HCT116 (cell line): ENCODE measurements around the gene ZNF496. TPM values are rescaled to one million over a fixed set of nuclear protein-coding genes. Genes with fewer than 3 reads are reported as not detected.

Experiments used
- ATAC-seq: fragments of 200-7000 bp; cut with Tn5 transposase; 2 replicates; pipeline ENCODE4 v1.9.1; 2020; ENCODE audit warnings: mild to moderate bottlenecking, moderate library complexity
- BruUV-seq: library from RNA; stranded (reverse); fragments of 400-500 nt; replicated peaks from 2 replicates; lab custom pipeline; 2021; lab: Mats Ljungman, UMichigan
- CTCF ChIA-PET: fragments of 300-600 bp; sonication (Branson Sonifier 250); formaldehyde crosslinking; loops from one replicate; lab custom pipeline; 2021; ENCODE audit warnings: antibody characterized with exemption; lab: Charles Lee
- POLR2A ChIA-PET: fragments of 300-600, 350-600 bp; sonication (Branson Sonifier 250); formaldehyde crosslinking; loops from one replicate; lab custom pipeline; 2021; ENCODE audit warnings: antibody characterized with exemption; lab: Charles Lee
- RAD21 ChIA-PET, 2 experiments: fragments of 300-600 bp; sonication (Branson Sonifier 250); formaldehyde crosslinking; loops; one replicate each; lab custom pipeline; 2023; ENCODE audit warnings: low total read pairs in 2 of 2; ENCODE audit not compliant: uncharacterized antibody in 2 of 2, unreplicated experiment in 2 of 2, low non-redundant PET in 1 of 2; lab: Charles Lee
- DNase-seq: peaks from one replicate; pipeline ENCODE4 v3.0.0-alpha.2; 2010; ENCODE audit warnings: low read depth, low spot score
- H2AFZ ChIP-seq: fragments of 200-600 bp; shearing (Covaris generic), sonication (generic); 2 replicates; pipeline ENCODE4 v1.6.1; 2017; ENCODE audit warnings: low read depth, mixed run types, mixed read lengths, antibody characterized with exemption, low read length; ENCODE audit not compliant: poor library complexity, severe bottlenecking
- H3K27ac ChIP-seq: 2 replicates; pipeline ENCODE4 v1.5.1; 2012; ENCODE audit warnings: low read depth, low read length
- H3K27me3 ChIP-seq: fragments of 200-600 bp; sonication (generic); 2 replicates; pipeline ENCODE4 v1.6.1; 2016; ENCODE audit warnings: mixed run types, low read length, mixed read lengths; ENCODE audit not compliant: insufficient read depth
- H3K36me3 ChIP-seq, 2 experiments: fragments of 200-500 bp in 1 of 2; fragments of 200-600 bp in 1 of 2; sonication (Bioruptor generic) in 1 of 2; sonication (generic) in 1 of 2; 2 replicates each; pipeline versions ENCODE4 v1.5.1 to v1.6.1; 2014 to 2016; ENCODE audit warnings: low read length in 2 of 2, inconsistent platforms in 1 of 2, mixed read lengths in 1 of 2, mixed run types in 1 of 2; ENCODE audit not compliant: insufficient read depth in 2 of 2, control insufficient read depth in 1 of 2
- H3K4me1 ChIP-seq, 2 experiments: fragments of 200-600 bp in 1 of 2; sonication (generic) in 1 of 2; 2 replicates each; pipeline versions ENCODE4 v1.5.1 to v1.6.1; 2012 to 2017; ENCODE audit warnings: low read length in 2 of 2, inconsistent platforms in 1 of 2, mild to moderate bottlenecking in 1 of 2, mixed read lengths in 1 of 2, mixed run types in 1 of 2, moderate library complexity in 1 of 2; ENCODE audit not compliant: insufficient read depth in 2 of 2, control insufficient read depth in 1 of 2
- H3K4me2 ChIP-seq: fragments of 200-600 bp; sonication (generic); 2 replicates; pipeline ENCODE4 v1.6.1; 2017; ENCODE audit warnings: mixed run types, low read length, mixed read lengths
- H3K4me3 ChIP-seq, 2 experiments: fragments of 200-600 bp in 1 of 2; sonication (generic) in 1 of 2; replicated peaks in 1 of 2; 2 replicates each; pipeline ENCODE4 v1.5.1; 2011 to 2016; ENCODE audit warnings: low read length in 2 of 2, control low read depth in 1 of 2, low read depth in 1 of 2, mild to moderate bottlenecking in 1 of 2, mixed read lengths in 1 of 2, mixed run types in 1 of 2
- H3K79me2 ChIP-seq: fragments of 200-600 bp; sonication (generic); 2 replicates; pipeline ENCODE4 v1.6.1; 2017; ENCODE audit warnings: mild to moderate bottlenecking, mixed run types, low read length, moderate library complexity, mixed read lengths; ENCODE audit not compliant: insufficient read depth
- H3K9ac ChIP-seq: fragments of 200-600 bp; sonication (generic); 2 replicates; pipeline ENCODE4 v1.6.1; 2016; ENCODE audit warnings: low read length, mixed read lengths
- H3K9me2 ChIP-seq: fragments of 200-600 bp; sonication (generic), shearing (Covaris generic); 2 replicates; pipeline ENCODE4 v1.6.1; 2017; ENCODE audit warnings: mixed run types, mild to moderate bottlenecking, moderate library complexity; ENCODE audit not compliant: insufficient read depth
- H3K9me3 ChIP-seq, 2 experiments: fragments of 200-500 bp in 1 of 2; fragments of 200-600 bp in 1 of 2; sonication (Bioruptor generic) in 1 of 2; sonication (generic) in 1 of 2; 2 replicates each; pipeline ENCODE4 v1.6.1; 2014 to 2017; ENCODE audit warnings: low read length in 2 of 2, mixed read lengths in 2 of 2, inconsistent platforms in 1 of 2, low read depth in 1 of 2, mild to moderate bottlenecking in 1 of 2, mixed run types in 1 of 2, moderate library complexity in 1 of 2; ENCODE audit not compliant: control insufficient read depth in 1 of 2, insufficient read depth in 1 of 2
- H4K20me1 ChIP-seq: fragments of 200-600 bp; sonication (generic), shearing (Covaris generic); 2 replicates; pipeline ENCODE4 v1.6.1; 2017; ENCODE audit warnings: mixed run types, mild to moderate bottlenecking, moderate library complexity; ENCODE audit not compliant: insufficient read depth
- CTCF ChIP-seq, 3 experiments: fragments of 200-600 bp in 1 of 3; sonication (generic) in 1 of 3; IDR thresholded peaks in 2 of 3; conservative IDR thresholded peaks in 1 of 3; 2 replicates each; pipeline ENCODE4 v1.5.1; 2012 to 2017; ENCODE audit warnings: low read depth in 2 of 3, low read length in 2 of 3, antibody characterized with exemption in 1 of 3, borderline replicate concordance in 1 of 3, control low read depth in 1 of 3, mild to moderate bottlenecking in 1 of 3, mixed read lengths in 1 of 3, mixed run types in 1 of 3, moderate library complexity in 1 of 3; ENCODE audit not compliant: insufficient read depth in 1 of 3
- EZH2 ChIP-seq: fragments of 200-600 bp; sonication (generic); IDR thresholded peaks from 2 replicates; pipeline ENCODE4 v1.6.1; 2017; ENCODE audit warnings: antibody characterized with exemption, mixed run types
- EZH2phosphoT487 ChIP-seq: fragments of 200-600 bp; IDR thresholded peaks from 2 replicates; pipeline ENCODE4 v1.6.1; 2018; ENCODE audit warnings: antibody characterized with exemption, borderline replicate concordance
- POLR2A ChIP-seq: IDR thresholded peaks from 2 replicates; pipeline ENCODE4 v1.7.0; 2011; ENCODE audit warnings: borderline replicate concordance; ENCODE audit not compliant: insufficient read depth, insufficient read length; ENCODE audit errors: extremely low read depth
- YY1 ChIP-seq: IDR thresholded peaks from 2 replicates; pipeline ENCODE4 v1.6.1; 2011; ENCODE audit warnings: low read length, low read depth, moderate library complexity, mild to moderate bottlenecking; ENCODE audit not compliant: insufficient replicate concordance; ENCODE audit errors: extremely low read depth
- intact Hi-C: fragments of 100-400 bp; cut with micrococcal nuclease; formaldehyde crosslinking; loops from 2 replicates; pipeline ENCODE4 v1.10.0; 2022
- total RNA-seq: library from RNA; stranded (reverse); gene quantifications from one replicate; pipeline ENCODE4 v1.2.1, GENCODE V29; 2021; ENCODE audit not compliant: unreplicated experiment
- TF ChIP-seq, protein P1 (sequence below): IDR thresholded peaks from 2 replicates; pipeline ENCODE4 v1.6.1; 2011; ENCODE audit warnings: mild to moderate bottlenecking, low read length, moderate library complexity; ENCODE audit not compliant: insufficient replicate concordance; ENCODE audit errors: extremely low read depth

Gene ZNF496
- total RNA-seq, 1 experiment from 2014 or later, result 37.4 TPM

DNA sequence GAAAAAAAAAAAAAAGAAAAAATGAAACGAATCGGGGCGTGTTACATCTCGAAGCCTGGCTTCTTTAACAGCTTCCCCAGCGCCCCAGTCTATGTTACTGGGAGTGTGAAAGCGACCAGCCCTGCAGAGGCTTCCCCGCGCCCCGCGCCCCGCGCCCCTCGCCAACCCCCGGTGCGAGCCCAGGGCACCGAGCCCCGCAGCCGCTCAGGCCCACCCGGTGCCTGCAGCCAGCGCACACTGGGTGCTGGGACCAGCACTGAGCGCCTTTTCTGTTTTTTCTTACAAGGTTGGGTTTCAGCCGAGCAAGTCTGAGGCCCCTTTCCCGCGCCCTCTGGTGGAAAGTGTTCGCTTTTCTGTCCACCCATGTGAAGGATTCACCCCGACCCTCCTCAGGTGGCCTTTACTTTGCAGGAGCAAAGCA lies 42.1 kb upstream of the ZNF496 start:
- ATAC-seq (peak; percentile 52), DNase-seq (no peak)
- intact Hi-C loops, result no loop called here
- H3K27ac ChIP-seq, result no peak overlapping the region
- H3K4me1 ChIP-seq, result no peaks in the 10 kb centered on the region; a peak in 1 of 4 replicates
- H3K9me3 ChIP-seq, result no peaks in the 10 kb centered on the region
- ChIA-PET RAD21 (no interaction called here), POLR2A (no interaction called here), CTCF (interaction anchor here (1.1 to 1.6 kb wide), 7 partner anchors 12 to 115 kb away, joined by 4 to 16 read pairs (median 5); no protein-coding TSS in a partner anchor)
- H3K4me3 ChIP-seq, result no peak overlapping the region
- no peaks in the 10 kb centered on the region for H3K27me3 ChIP-seq
- no peak overlapping the region for H3K9ac ChIP-seq
- no peak for TF ChIP-seq YY1
- TF ChIP-seq CTCF (IDR thresholded peaks at IDR 0.05 in 2 of 3, conservative IDR thresholded peaks at IDR 0.05 in 1 of 3; ENCODE audit: borderline replicate concordance in 1 of 3, insufficient read depth in 1 of 3, low read depth in 2 of 3, low read length in 2 of 3), result peak in 2 of 3 experiments; percentile 44 to 47; a peak in 4 of 6 replicates
- TF ChIP-seq POLR2A, result no peak
- H2AFZ ChIP-seq, result no peak overlapping the region
- H3K36me3 ChIP-seq, result no peaks in the 10 kb centered on the region
- H3K9me2 ChIP-seq, result no peaks in the 10 kb centered on the region
- no peaks in the 10 kb centered on the region for H4K20me1 ChIP-seq
- BruUV-seq, result no TSS peak
- no peak overlapping the region for H3K4me2 ChIP-seq
- no peaks in the 10 kb centered on the region for H3K79me2 ChIP-seq

DNA sequence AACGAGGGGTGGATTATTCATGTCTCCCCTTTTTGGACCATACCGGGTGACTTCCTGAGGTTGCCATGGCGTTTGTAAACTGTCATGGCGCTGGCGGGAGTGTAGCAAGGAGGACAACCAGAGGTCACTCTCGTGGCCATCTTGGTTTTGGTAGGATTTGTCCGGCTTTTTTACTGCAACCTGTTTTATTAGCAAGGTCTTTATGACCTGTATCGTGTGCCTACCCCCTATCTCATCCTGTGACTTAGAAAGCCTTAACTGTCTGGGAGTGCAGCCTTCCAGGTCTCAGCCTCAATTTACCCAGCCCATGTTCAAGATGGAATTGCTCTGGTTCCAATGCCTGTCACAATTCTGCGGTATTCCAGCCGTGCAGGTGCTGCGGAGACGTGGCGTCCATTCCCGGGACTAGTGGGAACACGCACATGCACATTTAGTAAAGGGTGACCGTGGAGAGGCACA lies 40.2 kb upstream of the ZNF496 start:
- Histone ChIP-seq H3K4me1 (no peaks in the 10 kb centered on the region; a peak in 1 of 4 replicates), H3K27ac (no peak overlapping the region), H3K27me3 (no peaks in the 10 kb centered on the region), H3K4me2 (no peak overlapping the region), H3K4me3 (no peak overlapping the region)
- ChIA-PET CTCF (interaction anchor here (1.6 kb wide), 2 partner anchors 10 to 117 kb away, joined by 8 read pairs; no protein-coding TSS in a partner anchor), RAD21 (no interaction called here)
- no peak for TF ChIP-seq EZH2phosphoT487
- TF ChIP-seq, protein P1, sequence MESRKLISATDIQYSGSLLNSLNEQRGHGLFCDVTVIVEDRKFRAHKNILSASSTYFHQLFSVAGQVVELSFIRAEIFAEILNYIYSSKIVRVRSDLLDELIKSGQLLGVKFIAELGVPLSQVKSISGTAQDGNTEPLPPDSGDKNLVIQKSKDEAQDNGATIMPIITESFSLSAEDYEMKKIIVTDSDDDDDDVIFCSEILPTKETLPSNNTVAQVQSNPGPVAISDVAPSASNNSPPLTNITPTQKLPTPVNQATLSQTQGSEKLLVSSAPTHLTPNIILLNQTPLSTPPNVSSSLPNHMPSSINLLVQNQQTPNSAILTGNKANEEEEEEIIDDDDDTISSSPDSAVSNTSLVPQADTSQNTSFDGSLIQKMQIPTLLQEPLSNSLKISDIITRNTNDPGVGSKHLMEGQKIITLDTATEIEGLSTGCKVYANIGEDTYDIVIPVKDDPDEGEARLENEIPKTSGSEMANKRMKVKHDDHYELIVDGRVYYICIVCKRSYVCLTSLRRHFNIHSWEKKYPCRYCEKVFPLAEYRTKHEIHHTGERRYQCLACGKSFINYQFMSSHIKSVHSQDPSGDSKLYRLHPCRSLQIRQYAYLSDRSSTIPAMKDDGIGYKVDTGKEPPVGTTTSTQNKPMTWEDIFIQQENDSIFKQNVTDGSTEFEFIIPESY, result no peak
- no peak for TF ChIP-seq EZH2
- TF ChIP-seq, all 23 proteins: peak for 0
- no TSS peak for BruUV-seq
- Histone ChIP-seq H3K36me3 (no peaks in the 10 kb centered on the region), H4K20me1 (no peaks in the 10 kb centered on the region), H3K9ac (no peak overlapping the region), H3K9me3 (no peaks in the 10 kb centered on the region), H2AFZ (no peak overlapping the region), H3K79me2 (no peaks in the 10 kb centered on the region), H3K9me2 (no peaks in the 10 kb centered on the region)
- ATAC-seq (no peak), DNase-seq (no peak)
- POLR2A ChIA-PET, result no interaction called here
- intact Hi-C loops, result loop anchor here (1.0 kb wide), 2 partner anchors 18 to 115 kb away; no protein-coding TSS in a partner anchor
